OCI-M1 (cell line): ENCODE data around the gene ATP10D.
"Not testable (repeated sequence)": the region's sequence is repeated elsewhere in the genome, so short reads cannot be mapped to it uniquely, and the experiment has no call there.

Source experiments
- DNase-seq: peaks from one replicate; lab custom pipeline; 2025; lab: John Stamatoyannopoulos, UW

Gene ATP10D

DNA sequence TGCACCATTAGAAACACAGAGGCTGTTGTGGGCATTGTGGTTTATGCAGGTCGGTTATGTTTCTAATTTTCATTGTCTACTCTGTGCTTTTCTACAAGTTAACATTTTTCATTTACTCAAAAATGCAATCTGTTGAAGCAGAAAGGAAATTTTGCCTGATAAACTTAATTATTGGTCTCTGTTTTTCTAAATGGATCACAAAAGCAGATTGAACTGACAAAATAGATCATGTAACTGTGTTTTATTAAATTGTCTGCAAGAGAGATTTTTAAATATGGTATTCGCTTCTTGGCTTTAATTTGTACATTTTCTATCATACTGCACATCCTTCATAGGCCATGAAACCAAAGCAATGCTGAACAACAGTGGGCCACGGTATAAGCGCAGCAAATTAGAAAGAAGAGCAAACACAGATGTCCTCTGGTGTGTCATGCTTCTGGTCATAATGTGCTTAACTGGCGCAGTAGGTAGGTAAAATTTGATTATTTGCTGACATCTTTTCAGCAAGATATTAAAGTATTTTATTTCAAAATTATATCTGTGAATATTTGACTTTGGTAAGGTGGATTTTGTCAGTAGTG is 50.6 kb downstream of the ATP10D start:
- no peak for DNase-seq

DNA sequence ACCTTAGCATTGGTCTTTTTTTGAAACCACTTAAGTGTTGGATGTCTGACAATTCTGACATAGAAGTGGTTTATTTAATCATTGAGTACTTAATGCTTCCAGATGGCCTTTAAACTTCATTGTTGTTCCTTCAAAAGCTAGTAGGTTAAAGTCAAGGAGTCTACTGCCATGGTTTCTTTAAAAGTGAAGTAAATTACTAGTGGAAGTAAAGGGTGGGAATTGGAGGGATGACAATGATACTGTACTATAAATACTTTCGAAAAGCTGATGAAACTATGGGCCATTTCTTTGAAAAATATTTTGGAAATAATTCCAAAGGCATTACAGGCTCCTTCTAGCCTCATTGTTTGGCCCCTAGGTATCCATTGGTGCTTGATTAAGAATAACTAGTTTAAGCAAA is 51.9 kb downstream of the ATP10D start:
- DNase-seq = no peak

DNA sequence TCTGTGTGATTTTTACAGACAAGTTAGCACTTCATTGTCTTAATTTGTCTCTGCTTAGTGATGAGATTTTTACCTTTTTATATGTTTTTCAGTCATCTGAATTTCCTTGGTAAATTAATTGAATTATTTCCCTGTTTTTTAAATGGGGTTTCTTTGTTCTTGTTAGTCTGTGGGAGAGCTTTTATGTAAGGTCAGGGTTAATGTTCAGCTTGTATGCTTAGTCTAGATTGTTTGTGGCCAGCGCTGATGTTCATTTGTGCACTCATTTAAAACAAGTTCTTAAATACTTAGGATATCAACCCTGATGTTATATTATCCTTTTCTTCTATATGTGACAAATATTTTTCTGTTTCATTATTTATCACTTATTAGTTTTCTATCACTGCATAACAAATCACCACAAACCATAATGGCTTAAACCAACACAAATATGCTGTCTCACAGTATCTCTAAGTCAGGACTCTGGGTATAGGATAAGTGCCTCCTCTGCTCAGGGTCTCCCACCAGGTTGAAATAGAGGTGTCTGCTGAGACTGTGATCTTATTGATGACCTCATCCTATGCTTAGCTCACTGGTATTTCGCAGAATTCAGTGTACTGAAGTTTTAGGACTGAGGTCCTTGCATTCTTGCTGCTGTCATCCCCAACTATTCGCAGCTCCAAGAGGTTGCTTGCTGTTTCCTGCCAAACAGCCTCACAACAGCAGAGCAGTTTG is 53.2 kb downstream of the ATP10D start:
- no peak for DNase-seq

DNA sequence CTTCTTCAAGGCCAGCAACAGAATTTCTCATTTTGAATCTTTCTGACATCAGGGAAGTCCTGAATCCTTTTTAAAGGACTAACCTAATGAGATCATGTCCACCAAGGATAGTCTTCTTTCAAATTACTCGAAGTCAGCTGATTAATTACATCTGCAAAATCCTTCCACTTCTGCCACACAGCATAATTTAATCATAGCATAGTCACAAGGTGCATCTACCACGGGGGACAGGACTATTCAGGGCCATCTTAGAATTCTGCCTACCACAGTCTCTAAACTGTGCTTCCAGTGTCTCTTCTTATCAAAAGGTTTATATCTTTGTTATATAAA is 53.7 kb downstream of the ATP10D start:
- DNase-seq = no peak

DNA sequence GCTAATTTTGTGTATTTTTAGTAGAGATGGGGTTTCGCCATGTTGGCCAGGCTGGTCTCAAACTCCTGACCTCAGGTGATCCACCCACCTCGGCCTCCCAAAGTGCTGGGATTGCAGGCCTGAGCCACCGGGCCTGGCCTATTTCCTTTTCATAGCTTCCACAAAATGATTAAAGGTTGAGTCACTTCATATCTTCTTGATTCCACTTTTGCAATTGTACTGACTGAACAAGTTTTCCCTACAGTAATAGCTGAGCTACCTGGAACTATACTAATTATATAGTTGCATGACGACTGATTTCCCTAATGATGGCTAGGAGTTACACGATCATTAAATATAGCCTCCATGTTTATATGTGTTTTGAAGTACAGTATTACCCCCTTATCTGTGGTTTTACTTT is 57.6 kb downstream of the ATP10D start:
- DNase-seq = not testable (repeated sequence)

DNA sequence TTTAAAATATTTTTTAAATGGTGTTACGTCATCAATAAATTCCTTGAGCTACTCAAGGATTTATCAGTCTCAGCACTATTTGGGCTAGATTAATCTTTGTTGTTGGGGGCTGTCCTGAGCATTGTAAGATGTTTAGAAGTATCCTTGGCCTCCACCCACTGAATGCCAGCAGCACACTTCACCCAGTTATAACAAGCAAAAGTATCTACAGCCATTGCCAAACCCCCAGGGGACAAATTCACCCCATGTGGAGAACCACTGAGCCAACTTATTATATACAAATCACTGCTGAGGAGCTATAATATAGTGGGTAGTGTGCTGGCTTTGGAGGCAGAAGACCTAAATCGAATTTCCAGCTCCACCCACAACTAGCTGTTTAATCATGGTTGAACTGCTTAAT is 58.3 kb downstream of the ATP10D start:
- DNase-seq = no peak

DNA sequence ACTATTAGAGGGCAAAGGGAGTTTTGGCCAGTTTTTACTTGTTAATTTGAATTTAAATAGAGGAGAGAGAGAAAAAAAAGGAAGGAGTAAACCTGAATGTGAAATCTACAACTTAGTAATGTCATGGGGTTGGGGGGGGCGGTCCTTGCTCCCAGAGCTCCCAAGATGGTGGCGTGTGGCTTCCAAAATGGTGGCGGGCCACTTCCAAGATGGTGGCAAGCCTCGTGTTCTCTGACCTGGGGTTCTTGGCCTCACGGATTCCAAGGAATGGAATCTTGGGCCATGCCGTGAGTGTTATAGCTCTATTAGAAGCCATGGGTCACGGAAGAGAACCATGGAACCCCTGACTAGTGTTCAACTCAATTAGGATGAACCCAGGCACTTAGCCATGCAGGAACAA is 65.3 kb downstream of the ATP10D start:
- DNase-seq = not testable (repeated sequence)

DNA sequence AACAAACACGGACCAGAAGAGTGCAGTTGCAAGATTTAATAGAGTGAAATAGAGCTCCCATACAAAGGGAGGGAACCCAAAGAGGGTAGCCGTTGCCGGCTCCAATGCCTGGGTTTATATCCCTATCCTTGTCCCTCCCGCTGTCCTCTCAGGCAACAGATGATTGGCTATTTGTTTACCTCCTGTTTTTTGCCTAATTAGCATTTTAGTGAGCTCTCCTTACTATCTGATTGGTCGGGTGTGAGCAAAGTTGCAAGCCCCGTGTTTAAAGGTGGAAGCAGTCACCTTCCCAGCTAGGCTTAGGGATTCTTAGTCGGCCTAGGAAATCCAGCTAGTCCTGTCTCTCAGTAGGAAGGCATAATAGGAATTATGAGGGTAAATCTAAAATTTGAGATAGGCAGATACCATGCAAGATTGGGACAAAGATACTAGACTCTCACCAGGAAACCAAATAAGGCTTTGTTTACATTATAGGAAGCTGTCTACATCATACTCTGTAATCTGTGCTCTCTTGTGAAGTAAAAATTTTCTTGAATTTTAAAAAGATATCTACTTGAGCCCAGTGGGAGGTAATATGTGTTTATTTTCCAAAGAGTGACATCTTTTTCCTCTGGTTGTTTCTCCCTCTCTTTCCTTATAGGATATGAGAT is 65.9 kb downstream of the ATP10D start:
- DNase-seq = no peak

DNA sequence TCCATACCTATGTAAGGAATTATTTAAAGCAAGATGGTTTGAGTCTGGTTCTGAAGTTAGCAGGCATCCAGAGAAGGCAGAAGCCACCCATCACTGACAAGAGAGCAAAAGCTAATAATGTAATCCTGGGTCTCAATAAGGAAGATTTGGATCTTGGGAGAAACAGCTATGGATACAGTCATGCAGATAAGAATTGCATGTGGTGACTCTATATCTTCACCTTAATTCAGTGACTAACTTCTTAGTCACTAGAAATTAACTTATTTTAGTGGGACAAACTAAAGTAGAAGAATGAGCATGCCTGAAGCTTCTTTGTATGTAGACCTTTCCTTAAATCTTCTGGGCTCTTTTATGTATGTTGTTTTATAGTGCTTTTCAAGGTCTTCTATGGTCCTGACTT is 66.6 kb downstream of the ATP10D start:
- DNase-seq = no peak

DNA sequence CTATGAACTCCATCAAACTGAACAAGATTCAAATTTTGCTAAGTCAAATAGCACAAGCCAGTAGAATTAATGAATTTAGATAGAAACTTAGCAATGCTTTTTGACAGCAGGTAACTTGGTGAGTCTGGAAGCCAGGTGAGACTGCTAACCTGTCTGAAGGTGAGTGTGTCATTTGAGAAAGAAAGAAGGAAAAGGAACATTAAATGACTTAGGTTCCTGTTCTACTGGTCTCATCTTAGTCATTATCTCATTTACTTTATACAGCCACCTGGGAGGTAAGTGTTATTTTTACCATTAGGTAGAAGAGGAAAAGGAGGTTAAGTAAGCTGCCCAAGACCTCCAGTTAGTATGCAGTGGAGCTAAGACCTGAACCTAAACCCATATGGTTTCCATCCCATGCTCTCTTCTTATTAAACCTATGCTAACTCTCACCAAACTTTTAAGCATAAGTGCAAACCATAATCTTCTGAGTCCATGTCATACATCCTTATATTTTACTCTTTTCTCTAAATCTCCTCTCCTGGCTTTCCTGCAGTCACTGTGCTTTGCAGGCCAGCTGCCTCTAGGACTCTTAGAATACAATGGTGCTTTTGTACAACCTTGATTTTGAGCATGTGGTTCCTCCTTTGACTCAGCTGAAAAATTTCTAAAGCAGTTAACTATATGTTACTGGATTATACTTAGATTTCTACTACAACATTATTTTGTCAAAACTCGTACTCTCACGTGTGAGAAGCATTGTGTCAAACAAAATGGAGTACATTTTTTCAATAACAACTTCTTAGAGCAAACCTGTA is 68.5 kb downstream of the ATP10D start:
- DNase-seq = no peak

DNA sequence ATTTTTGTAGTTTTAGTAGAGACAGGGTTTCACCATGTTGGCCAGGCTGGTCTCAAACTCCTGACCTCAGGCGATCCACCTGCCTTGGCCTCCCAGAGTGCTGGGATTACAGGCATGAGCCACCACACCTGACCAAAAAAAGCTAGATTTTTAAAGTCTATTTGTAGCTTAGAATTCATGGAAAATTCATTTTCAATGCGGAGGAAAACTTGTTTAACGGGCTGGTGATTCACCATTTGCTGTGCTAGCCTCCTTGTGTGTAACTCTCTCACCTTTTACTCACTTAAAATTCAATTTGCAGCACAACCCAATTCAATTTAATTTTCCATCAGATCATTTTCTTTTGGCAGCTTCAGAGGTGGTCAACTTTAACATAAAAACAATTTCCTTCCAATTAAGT is 70.8 kb downstream of the ATP10D start:
- not testable (repeated sequence) for DNase-seq

DNA sequence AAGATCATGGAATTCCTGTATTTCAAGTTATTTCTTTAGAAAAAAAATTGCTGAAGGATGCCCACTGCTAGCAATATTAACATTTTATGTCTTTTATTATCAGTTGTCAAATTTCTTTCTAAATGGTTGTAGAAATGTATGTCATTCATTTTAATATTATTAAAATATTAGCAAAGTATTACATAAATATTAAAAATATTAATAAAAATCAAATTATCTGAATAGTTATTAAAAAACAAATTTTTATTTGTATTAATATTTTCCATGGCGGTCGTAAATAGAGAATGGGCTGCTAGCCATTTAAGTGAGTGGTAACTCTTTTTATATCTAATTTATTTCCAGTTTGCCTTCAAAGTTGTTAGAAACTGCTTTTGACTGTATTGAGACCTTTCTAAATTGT is 72.2 kb downstream of the ATP10D start:
- no peak for DNase-seq

DNA sequence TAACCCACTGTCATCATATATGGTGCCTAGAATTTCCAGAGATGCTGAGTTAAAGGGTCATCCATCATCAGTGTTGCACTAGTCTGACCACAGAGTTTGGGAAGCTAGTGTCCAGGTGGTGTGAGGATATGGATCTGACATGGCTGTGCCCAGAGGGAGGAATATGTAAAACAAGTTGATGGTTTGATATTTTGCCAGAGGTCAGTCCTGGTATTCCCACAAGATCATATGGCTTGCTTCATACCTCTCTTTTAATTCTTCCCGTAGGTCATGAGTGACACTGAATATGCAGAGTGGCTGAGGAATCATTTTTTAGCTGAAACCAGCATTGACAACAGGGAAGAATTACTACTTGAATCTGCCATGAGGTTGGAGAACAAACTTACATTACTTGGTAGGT is 75.6 kb downstream of the ATP10D start:
- DNase-seq = no peak

DNA sequence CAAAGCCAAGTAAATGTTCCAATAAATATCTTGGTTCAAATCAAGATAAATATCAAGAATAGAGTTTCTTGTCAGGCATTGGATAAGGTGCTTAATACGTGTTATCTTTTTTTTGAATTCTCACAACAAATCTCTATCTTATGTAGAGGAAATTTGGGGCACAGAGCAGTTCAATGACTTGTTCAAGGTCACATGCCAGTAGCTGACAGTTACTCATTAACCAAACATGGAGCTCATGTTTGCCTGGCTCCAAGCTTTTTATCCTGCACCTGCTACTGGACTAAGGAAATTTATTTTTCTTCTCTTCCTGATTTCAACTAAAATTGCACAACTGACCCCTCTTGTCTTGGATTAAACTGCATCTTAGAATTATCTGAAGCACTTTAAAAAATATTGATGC is 76.3 kb downstream of the ATP10D start:
- no peak for DNase-seq

DNA sequence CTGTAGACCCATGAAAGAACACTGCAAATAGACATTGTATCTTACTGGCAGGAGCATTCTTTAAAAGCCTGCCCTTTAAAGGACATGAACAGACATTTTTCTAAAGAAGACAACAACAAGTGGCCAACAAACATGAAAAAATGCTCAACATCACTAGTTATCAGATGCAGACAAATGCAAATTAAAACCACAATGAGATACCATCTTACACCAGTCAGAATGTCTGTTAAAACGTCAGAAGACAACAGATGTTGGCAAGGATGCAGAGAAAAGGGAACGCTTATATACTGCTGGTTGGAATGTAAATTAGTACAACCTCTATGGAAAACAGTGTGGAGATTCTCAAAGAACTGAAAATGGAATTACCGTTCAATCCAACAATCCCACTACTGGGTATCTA is 77.2 kb downstream of the ATP10D start:
- peak; percentile 28 for DNase-seq

DNA sequence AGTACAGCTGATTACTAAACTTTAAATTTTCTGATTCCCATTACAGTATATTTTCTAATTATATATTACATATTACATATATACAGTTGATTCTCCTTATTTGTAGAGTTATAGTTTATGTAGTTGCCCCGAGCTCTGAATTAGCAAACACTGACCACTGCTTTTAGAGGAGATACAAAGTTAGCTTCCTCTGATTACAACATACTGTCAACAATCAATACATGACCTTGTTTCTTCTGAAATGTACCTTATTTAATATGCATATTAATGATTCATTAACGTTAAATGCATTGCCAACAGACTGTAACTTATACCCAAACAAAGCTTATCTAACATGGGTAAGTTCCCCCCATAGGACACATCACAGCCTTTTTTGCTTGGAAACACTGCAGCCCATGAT is 81.5 kb downstream of the ATP10D start:
- no peak for DNase-seq

DNA sequence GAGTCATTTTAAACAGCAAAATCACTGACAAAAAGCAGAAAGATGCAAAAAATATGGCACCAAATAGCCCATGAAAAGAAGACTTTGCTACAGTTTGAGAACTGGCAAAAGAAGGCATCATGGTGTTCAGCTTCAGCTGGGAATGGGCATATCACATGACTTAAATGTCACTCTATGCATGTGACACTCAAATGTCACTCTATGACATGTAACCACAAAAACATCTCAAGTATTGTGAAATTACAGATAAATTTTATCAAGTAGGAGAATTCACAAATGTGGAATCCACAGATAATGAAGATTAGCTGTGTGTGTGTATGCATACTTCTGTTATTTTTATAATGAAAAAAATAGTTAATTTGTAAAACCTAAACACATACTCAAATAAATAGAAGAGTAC is 81.9 kb downstream of the ATP10D start:
- peak; percentile 89 for DNase-seq

DNA sequence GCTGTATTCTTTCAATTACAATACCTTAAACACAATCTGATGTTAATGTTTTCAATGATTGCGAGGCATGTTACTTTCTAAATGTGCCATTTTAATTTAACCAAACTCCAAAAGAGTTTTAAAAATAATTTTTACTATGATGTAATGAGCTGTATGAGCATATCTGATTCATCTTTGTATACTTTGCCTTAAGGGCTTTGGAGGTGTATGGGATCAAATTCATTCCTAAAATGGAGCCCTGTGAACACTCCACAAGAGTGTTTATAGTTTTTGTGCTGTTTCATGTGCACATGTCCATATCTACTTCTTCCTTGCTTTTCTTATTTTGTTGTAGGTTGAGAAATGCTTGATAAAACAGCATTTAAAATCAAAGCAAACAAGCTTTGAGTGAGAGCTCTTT is 82.4 kb downstream of the ATP10D start:
- DNase-seq = peak; percentile 60

DNA sequence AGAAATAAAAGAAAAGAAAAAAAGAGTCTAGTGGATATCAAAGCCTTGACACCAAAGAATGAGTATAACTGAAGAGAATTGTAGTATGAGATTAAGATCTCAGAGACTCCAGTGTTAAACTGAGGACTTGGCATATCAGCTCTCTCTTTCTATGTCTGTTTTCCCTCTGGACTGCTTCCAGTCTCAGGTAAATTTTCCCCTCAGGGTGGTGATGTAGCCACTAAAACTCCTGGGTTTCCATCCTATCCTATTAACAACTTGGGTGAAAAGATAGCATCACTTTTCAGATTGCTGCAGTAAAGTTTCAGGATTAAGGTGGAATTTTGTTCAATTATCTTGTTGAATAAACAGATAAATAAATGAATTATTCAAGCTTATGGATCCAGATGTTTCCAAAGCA is 85.7 kb downstream of the ATP10D start:
- DNase-seq = no peak

DNA sequence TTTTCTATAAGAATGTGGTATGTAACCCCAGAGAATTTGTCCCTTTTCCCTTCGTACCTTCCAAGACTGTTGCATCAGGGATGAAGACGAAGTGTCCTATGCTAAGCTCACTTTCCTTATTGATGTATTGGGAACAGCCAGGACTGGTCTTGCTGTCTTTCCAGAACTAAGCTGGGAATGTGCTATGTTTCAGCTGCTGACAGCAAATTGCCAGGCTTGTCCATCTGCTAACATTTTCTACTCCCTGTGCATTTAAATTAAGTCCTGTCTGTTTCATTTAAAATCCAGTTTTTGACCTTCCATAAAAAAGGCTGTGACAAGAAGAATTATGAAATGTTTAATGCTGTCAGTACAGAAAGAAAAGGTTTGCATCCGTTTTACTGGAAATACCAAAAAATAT is 87.9 kb downstream of the ATP10D start:
- DNase-seq = no peak

DNA sequence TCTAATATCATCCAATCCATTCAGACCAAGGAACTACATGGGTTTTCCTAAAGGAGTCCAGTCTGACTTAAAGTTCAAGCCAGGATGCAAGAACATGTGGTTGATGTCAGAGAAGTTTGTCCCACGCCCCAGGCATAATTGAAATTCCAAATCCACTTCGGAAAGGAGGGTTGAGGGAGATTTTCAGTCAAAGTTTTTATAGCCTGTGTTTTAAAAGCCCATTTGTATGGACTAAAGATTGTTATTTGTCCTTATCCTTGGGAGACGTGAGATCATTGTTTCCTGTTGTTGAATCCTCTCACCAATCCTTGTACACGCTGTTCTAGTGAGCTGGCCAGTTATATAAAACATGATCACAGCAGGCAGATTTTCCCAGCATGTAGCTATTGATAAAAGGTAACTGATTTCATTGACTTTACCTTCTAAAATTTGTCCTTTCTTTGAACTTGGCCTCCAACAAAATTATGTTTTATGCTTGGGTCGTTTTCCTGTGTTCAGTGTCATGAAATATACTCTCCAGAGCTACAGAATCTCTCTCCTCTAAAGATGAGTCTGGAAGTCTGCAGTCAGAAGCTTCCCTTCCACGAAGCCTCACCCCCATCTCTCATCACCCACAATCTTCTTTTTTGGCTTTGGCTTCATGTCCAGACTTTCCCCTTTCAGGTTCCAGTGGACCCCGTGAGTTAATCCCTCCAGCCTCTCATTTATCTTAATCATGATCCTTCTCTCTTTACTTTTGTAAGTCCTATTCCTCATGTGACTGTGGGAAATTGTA is 92.9 kb downstream of the ATP10D start:
- DNase-seq = no peak

DNA sequence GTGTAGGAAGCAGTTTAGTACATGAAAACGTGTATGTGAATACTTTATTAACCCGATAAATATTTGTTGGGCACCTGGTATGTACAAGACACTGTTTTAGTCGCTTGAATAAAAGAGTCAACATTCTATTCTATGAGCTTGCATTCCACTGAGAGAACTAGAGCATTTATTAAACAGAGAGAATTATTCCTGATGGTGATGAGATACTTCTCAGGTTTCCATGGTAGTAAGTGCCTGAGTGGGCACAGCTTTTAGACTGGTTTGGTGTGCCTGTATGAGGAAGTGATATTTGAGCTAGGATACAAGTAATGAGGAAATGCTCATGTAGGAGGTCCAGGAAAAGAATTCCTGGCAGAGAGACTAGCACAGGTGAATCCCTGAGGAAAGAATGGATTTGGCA is 94.2 kb downstream of the ATP10D start:
- DNase-seq = no peak
